Left renal pelvis (tissue), 4 donors: ENCODE data around the gene ADAMTS17. TPM values are rescaled to one million over a fixed set of nuclear protein-coding genes. Genes with fewer than 3 reads are reported as not detected.

Experiments used
- DNase-seq, 4 donors: peaks; one replicate each; pipeline ENCODE4 v3.0.0-alpha.2; 2013; ENCODE audit warnings: low read depth in 4 of 4, low spot score in 3 of 4
- polyA plus RNA-seq, 4 donors: library from polyadenylated mRNA; unstranded; fragments of 120-200 nt; gene quantifications; one replicate each; pipeline ENCODE4 v1.2.1, GENCODE V29; 2013; ENCODE audit not compliant: insufficient read length in 4 of 4

Gene ADAMTS17
- polyA plus RNA-seq, 4 donors = 1.5 to 6.3 (median 2.0) TPM

- no peak for DNase-seq
Measured at GRCh38 chr15:100059521-100059920, 282.3 kb downstream of the ADAMTS17 start.

- no peak for DNase-seq
Measured at GRCh38 chr15:100059094-100059493, 282.7 kb downstream of the ADAMTS17 start.

DNA sequence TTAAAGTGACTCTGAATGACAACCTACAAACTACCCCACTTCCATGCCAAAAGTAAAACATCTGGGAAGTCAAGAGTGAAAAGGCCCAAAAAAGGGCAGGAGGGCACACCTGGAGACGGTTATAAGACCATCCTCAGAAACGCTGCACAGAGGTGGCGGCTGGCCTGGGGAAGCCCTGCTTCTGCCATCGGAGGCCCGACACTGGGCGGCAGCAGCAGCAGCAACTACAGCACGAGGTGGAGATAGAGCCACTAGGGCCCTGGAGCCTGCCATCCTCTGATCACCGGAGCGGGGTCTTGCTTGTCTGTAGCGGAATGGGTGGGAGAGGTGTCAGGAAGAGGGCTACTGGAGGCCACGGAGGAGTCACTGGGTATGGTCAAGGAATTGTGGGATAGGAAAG is 283.3 kb downstream of the ADAMTS17 start:
- DNase-seq = no peak

DNA sequence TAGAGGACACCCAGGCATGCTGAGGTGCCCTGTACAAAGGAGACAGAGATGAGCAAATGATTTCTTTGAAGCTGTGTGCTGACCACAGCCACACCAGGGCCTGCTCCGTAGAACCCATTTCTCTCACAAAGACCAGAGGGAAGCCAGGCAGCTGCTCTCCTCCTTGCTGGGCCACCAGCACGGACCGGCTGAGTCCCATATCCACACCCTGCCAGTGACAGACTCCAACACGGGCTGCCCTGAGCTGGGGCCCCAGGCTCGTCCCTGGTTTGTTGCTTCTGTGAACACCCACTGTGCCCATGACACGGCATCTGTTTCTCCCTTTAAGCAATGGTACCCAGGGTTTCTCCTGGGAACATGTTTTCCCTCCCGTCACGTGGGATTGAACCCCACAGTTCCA is 284.5 kb downstream of the ADAMTS17 start:
- no peak for DNase-seq

DNA sequence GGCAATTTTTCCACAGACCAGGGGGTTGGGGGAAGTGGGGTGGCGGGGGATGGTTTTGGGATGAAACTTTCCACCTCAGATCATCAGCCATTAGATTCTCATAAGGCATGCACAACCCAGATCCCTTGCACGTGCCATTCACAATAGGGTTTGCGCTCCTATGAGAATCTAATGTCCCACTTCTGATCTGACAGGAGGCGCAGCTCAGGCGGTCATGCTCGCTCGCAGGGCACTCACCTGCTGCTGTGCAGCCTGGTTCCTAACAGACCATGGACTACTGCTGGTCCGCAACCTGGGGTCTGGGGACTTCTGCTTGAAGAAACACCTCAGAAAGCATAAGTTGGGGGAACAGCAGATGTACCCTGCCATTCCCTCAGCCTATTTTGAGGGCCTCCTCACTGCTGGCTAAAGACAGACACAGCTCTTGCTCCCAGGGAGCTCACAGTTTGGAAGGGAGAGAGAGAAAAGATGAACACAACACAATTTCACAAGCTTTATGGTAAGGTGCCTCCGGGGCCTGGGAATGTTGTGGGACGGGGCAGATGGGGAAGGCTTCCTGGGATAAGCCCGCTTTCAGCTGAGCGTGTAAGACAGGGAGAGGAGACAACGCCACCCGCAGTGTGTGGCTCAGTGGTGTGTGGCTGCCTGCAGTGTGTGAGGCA is 285.2 kb downstream of the ADAMTS17 start:
- no peak for DNase-seq

GRCh38 chr15:100055821-100056220 is 286.0 kb downstream of the ADAMTS17 start:
- no peak for DNase-seq

- no peak for DNase-seq
Measured at GRCh38 chr15:100054539-100054938, 287.2 kb downstream of the ADAMTS17 start.

DNA sequence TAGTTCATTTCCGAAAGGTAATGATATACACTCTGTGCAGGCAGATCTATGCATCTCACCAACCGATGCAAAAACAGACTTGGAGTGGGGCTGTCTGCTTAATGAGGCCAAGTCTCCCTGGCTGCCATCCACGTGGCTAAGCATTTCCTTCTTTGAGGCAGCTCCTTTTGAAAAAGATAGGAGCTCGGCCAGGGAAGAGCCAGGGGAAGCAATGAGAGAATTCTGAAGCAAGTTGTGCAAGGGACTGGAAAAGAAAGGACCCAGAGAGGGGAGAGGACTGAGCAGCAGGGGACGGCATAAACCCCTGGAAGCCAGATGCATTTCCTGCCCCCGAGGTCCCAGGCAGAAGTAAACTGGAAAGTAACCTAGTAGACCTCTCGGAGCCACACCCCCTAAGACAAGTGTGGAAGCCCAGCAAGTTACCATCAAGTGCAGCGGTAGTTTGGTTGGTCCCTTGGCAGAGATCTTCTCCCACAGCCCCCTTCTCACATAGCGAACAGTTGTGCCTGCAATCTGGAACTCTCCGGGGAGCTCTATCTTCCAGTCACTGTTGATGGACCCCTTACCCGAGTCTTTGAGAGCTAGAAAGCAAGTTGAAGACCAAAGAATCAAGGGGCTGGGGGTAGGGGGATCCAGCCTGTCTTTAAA is 288.2 kb downstream of the ADAMTS17 start:
- no peak for DNase-seq

GRCh38 chr15:100052716-100053473 is 288.9 kb downstream of the ADAMTS17 start:
- no peak for DNase-seq

- no peak for DNase-seq
Measured at GRCh38 chr15:100050877-100051786, 290.6 kb downstream of the ADAMTS17 start.

DNA sequence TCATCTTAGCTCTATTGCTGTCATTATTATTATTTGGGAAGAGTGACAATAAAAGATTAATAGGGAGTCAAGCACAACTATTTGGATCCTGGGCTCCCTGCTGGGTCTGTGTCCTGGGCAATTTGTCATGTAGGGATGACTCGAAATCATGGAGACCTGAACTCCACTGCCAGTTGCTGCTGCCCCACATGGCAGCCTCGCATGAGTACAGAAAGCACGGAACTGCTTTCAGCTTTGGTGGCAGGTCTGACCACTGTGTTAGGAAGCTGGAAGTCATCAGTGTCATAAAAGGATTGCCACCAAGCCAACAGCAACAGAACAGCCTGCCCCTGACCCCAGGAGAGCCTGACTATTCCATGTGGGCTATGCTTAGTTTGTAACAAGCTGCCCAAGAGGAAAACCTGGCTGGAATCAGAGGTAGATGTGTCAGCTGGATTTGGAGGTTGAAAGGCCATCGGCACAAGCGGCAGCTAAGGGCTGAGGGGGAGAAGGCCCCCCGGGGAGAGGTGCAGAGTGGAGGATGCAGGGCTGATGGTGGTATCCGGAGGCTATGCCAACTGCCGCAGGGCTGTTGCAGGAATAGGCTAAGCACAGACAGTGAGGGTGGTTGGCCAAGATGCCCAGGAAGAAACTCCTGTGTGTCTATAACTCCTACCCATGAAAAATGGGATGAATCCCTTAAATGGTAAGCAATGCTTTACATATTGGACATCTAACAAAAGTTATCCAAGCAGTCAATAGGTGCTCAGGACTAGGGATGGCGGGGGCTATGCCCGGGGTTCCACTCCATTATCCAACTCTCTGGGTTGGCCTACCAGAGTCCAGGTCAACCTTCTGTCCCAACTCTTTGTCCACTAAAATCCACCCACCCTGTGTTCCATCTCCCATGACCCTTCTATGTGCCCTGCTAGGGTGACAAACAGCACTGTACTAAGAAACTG is 291.6 kb downstream of the ADAMTS17 start:
- no peak for DNase-seq

- no peak for DNase-seq
Measured at GRCh38 chr15:100049483-100049882, 292.3 kb downstream of the ADAMTS17 start.

DNA sequence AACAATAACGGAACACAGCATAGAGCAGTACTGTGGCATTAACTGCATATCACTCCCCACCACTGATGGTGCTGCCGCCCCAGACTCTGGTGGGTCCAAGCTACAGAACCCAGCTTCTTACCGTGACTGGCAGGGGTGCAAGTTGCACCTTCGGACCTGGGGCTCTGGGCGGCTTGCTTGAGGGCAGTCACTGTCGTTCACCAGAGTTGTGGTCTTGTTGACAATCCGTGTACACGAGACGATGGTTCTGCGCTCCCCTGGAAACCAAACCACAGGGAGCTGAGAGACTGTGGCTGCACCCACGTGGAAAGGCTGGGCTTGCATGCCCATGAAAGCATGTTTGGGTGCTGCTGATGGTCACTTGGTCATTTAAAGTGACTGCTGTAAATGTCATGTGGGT is 293.0 kb downstream of the ADAMTS17 start:
- no peak for DNase-seq

- DNase-seq = no peak
Measured at GRCh38 chr15:100043692-100044091, 298.1 kb downstream of the ADAMTS17 start.

DNA sequence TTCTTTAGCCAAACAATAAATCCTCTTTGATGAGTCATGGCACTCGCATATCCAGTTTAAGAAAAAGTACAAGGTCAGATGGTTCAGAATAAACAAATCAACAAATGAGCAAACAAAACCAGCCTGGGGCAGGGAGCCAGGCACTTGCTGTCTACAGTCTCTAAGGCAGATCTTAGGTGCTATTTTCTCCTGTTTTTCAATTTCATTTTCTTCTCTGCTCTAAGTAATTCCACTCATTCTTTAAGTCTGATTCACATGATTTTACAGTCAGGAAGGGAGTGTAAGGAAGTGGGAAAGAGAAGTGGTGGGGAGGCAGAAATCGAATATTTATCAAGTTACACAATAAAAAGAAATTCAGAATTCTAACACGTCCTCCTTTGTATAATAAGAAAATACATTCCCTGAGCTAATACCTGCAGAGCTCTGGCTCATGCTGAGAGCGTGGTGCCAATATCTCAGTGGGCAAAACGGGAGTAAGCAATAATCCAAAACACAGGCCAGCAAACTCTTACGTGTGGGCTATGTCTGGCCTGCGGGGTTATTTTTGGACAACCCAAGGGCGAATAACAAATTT is 298.6 kb downstream of the ADAMTS17 start:
- DNase-seq = no peak

GRCh38 chr15:100042558-100042957 is 299.2 kb downstream of the ADAMTS17 start:
- no peak for DNase-seq

DNA sequence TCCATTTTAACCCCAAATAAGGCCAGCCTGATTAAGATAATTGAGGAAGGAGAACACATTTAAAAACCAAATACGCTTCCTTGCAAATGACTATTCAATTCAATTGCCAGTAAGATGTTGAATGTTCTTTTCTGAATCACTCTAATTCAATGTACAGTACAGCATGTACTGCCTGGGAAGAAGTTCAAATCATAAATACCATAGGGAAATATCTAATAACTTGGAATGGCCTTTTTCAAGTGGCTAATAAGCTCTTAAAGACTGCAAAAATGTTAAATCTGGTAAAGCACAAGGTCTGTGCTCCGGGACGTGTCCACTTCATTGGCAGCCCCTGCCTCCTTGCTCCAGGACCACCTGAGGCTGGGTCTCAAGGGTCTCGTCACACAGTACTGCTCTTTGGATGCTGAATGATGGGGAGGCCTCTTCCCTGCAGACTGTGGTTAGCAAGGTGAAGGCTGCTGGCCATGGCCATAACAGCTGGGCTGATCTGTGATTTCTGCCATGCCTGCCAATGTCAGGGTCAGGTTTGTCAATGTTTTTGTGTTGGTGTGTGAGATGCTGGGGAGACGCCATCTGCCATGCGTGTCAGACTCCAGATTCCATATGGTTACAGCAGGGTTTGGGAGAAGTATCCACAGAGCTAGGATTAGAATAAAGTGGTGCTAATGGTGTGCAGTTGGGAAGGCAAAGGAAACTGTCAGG is 300.5 kb downstream of the ADAMTS17 start:
- no peak for DNase-seq

- DNase-seq = no peak
Measured at GRCh38 chr15:100039994-100040393, 301.8 kb downstream of the ADAMTS17 start.

GRCh38 chr15:100038736-100039135 is 303.0 kb downstream of the ADAMTS17 start:
- no peak for DNase-seq
